RWPE2 (cell line): ENCODE data around the gene ELP1.

Experiments used
- ATAC-seq: fragments of 200-7000 bp; cut with Tn5 transposase; 3 replicates; pipeline ENCODE4 v1.9.1; 2021; ENCODE audit warnings: low read depth
- DNase-seq: peaks from one replicate; pipeline ENCODE4 v3.0.0-alpha.2; 2020; ENCODE audit warnings: low spot score
- H3K27ac ChIP-seq: fragments of 450-650 bp; 2 replicates; pipeline ENCODE4 v1.5.1; 2017; ENCODE audit warnings: mild to moderate bottlenecking; ENCODE audit not compliant: poor library complexity, severe bottlenecking
- H3K27me3 ChIP-seq: fragments of 250-450 bp; sonication (Bioruptor Pico); 2 replicates; pipeline ENCODE4 v1.5.1; 2021; ENCODE audit warnings: mild to moderate bottlenecking, moderate library complexity; ENCODE audit not compliant: insufficient read depth, poor library complexity, severe bottlenecking
- H3K36me3 ChIP-seq: fragments of 250-450 bp; sonication (Bioruptor Pico); 2 replicates; pipeline ENCODE4 v1.5.1; 2020; ENCODE audit warnings: low read depth, mild to moderate bottlenecking, moderate library complexity
- H3K4me1 ChIP-seq: fragments of 250-450 bp; sonication (Bioruptor Pico); 2 replicates; pipeline ENCODE4 v1.5.1; 2021; ENCODE audit warnings: mild to moderate bottlenecking, moderate library complexity; ENCODE audit not compliant: insufficient read depth, poor library complexity, severe bottlenecking
- H3K4me3 ChIP-seq: fragments of 250-450 bp; sonication (Bioruptor Pico); 2 replicates; pipeline ENCODE4 v1.5.1; 2021; ENCODE audit warnings: mild to moderate bottlenecking, moderate library complexity; ENCODE audit not compliant: severe bottlenecking
- H3K9me3 ChIP-seq: fragments of 250-450 bp; sonication (Bioruptor Pico); 2 replicates; pipeline ENCODE4 v1.5.1; 2021; ENCODE audit warnings: mild to moderate bottlenecking, moderate library complexity; ENCODE audit not compliant: severe bottlenecking
- CTCF ChIP-seq: fragments of 450-650 bp; IDR thresholded peaks from one replicate; pipeline ENCODE4 v1.5.1; 2017; ENCODE audit warnings: mild to moderate bottlenecking, moderate library complexity; ENCODE audit not compliant: poor library complexity, severe bottlenecking

ELP1 gene

GRCh38 chr9:108933718-108934322, at the start of gene ELP1:
Gene ELP1, minus strand, starts transcription at chr9:108934124. Its CDS starts 2,978 bp downstream, at chr9:108931146.
- H3K4me3 ChIP-seq = peak within 1 kb of the TSS; percentile 96
- H3K36me3 ChIP-seq = peaks cover 29% of the 10 kb centered on the region
- ATAC-seq = peak; percentile 85
- TF ChIP-seq CTCF = peak; percentile 44
- peak; percentile 90 for DNase-seq
- H3K4me1 ChIP-seq = peaks cover 9% of the 10 kb centered on the region
- H3K27ac ChIP-seq = peak within 1 kb of the TSS; percentile 45
- H3K27me3 ChIP-seq = no peaks in the 10 kb centered on the region
- no peaks in the 10 kb centered on the region for H3K9me3 ChIP-seq

GRCh38 chr9:108980893-108981292, 47.0 kb upstream of the ELP1 start:
- no peaks in the 10 kb centered on the region for H3K9me3 ChIP-seq
- H3K36me3 ChIP-seq = peaks cover 92% of the 10 kb centered on the region
- H3K27ac ChIP-seq = no peak overlapping the region
- H3K4me3 ChIP-seq = no peak overlapping the region
- TF ChIP-seq CTCF = no peak
- ATAC-seq (no peak), DNase-seq (no peak)
- no peaks in the 10 kb centered on the region for H3K27me3 ChIP-seq
- no peaks in the 10 kb centered on the region for H3K4me1 ChIP-seq

GRCh38 chr9:108978205-108978604, 44.3 kb upstream of the ELP1 start:
- no peak overlapping the region for H3K27ac ChIP-seq
- H3K4me3 ChIP-seq = no peak overlapping the region
- peaks cover 84% of the 10 kb centered on the region for H3K36me3 ChIP-seq
- H3K27me3 ChIP-seq = no peaks in the 10 kb centered on the region
- no peak for TF ChIP-seq CTCF
- no peaks in the 10 kb centered on the region for H3K9me3 ChIP-seq
- DNase-seq (no peak), ATAC-seq (no peak)
- H3K4me1 ChIP-seq = no peaks in the 10 kb centered on the region

GRCh38 chr9:108973895-108974294, 40.0 kb upstream of the ELP1 start:
- Histone ChIP-seq H3K27me3 (no peaks in the 10 kb centered on the region), H3K36me3 (peaks cover 79% of the 10 kb centered on the region), H3K9me3 (no peaks in the 10 kb centered on the region), H3K27ac (no peak overlapping the region), H3K4me3 (no peak overlapping the region), H3K4me1 (no peaks in the 10 kb centered on the region)
- ATAC-seq (no peak), DNase-seq (no peak)
- no peak for TF ChIP-seq CTCF

- ATAC-seq (no peak), DNase-seq (no peak)
- no peak for TF ChIP-seq CTCF
- H3K4me1 ChIP-seq = no peaks in the 10 kb centered on the region
- no peak overlapping the region for H3K4me3 ChIP-seq
- no peaks in the 10 kb centered on the region for H3K27me3 ChIP-seq
- H3K27ac ChIP-seq = no peak overlapping the region
- H3K36me3 ChIP-seq = peaks cover 76% of the 10 kb centered on the region
- no peaks in the 10 kb centered on the region for H3K9me3 ChIP-seq
Measured at GRCh38 chr9:108972626-108973209, 38.8 kb upstream of the ELP1 start.
